ENCODE results near the gene EI24.
"Not testable (repeated sequence)": the region's sequence is repeated elsewhere in the genome, so short reads cannot be mapped to it uniquely, and the experiment has no call there.

The EI24 gene

DNA sequence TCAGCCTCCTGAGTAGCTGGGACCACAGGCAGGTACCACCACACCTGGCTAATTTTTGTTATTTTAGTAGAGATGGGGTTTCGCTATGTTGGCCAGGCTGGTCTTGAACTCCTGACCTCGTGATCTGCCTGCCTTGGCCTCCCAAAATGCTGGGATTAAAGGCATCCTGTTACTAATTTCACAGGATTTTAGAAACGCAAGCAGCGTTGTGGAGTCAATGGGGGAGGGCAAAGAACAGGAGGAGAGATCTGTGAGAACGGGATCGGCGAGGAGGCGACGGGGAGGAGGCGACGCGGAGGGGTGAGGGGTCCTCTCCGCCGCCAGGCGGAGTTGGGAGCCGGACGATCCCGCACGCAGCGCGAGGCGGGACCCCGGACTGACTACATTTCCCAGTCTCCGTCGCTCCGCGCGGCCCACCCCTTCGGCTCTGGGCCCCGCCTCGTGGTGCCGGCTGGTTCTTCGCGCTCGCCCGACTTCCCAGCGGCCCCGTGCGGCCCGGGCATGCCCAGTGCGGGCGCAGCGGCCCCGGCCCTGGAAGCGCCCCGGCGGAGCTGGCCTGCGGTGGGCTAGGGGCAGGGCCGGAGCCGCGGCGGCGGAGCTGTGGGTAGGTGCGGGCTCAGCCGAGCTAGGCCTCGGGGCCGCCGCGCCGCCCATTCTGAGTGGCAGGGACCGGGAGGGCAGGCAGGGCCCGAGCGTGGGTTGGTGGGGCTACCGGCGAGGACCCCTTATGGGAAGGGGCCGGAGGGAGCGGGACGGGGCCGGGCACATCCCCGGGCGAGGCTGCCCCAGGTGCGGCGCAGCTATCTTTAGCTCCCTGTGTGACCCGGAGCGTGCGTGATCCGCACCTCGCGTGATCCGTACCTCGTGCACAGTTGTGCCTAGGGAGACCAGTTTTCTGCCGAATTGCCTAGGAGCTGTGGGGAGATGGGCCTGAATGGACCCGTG lies at the start of gene EI24:
Gene EI24 (plus strand): TSS at position 508 of the 945 bp plus-strand sequence. CDS start 3,051 bp downstream, outside the sequence.
- peak; percentile 88 for DNase-seq (ENCODE audit: low read depth)
- H3K4me3 ChIP-seq (ENCODE audit: control insufficient read depth, low read depth, low read length) = peak within 1 kb of the TSS; percentile 77
- TF ChIP-seq, protein P1, sequence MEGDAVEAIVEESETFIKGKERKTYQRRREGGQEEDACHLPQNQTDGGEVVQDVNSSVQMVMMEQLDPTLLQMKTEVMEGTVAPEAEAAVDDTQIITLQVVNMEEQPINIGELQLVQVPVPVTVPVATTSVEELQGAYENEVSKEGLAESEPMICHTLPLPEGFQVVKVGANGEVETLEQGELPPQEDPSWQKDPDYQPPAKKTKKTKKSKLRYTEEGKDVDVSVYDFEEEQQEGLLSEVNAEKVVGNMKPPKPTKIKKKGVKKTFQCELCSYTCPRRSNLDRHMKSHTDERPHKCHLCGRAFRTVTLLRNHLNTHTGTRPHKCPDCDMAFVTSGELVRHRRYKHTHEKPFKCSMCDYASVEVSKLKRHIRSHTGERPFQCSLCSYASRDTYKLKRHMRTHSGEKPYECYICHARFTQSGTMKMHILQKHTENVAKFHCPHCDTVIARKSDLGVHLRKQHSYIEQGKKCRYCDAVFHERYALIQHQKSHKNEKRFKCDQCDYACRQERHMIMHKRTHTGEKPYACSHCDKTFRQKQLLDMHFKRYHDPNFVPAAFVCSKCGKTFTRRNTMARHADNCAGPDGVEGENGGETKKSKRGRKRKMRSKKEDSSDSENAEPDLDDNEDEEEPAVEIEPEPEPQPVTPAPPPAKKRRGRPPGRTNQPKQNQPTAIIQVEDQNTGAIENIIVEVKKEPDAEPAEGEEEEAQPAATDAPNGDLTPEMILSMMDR (conservative IDR thresholded peaks at IDR 0.05; ENCODE audit: control insufficient read depth, insufficient read depth, low read depth, low read length) = peak; percentile 56

DNA sequence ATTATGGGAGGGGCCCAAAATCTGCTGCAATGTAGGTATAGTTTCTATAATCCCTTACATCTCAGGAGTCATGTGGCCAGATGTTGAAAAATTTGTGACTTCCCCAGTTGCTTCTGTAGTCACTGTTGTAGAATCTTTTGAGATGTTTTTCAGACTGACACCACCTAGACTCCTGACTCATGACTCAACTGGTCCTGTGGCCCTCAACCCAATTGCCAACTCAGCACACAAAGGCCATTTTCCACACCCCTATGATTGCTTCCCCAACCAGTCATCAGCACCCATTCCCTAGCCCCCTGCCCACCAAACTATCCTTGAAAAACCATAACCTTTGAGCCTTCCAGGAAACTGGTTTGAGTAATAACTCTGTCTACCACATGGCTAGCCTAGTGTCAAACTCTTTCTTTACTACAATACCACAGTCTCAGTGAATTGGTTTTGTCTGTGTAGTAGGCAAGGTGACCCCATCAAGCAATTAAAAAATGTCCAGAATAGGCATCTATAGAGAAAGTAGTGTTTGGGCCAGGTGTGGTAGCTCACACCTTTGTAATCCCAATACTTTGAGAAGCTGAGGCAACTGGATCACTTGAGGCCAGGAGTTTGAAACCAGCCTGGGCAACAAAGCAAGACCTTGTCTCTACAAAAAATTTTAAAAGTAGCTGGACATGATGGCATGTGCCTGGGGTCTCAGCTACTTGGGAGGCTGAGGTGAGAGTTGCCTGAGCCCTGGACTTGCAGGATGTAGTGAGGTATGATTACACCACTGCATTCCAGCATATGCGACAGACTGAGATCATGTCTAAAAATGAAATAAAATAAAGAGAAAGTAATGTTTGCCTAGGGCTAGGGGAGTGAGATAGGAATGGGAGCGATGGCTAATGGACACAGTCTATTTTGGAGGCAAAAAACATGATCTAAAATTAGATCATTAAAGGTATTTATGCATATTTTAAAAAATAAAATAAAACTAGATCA lies 49.1 kb upstream of the EI24 start:
- no peak overlapping the region for H3K4me3 ChIP-seq (ENCODE audit: control insufficient read depth, low read depth, low read length)
- DNase-seq (ENCODE audit: low read depth) = no peak
- TF ChIP-seq, protein P1 (conservative IDR thresholded peaks at IDR 0.05; ENCODE audit: control insufficient read depth, insufficient read depth, low read depth, low read length) = no peak

DNA sequence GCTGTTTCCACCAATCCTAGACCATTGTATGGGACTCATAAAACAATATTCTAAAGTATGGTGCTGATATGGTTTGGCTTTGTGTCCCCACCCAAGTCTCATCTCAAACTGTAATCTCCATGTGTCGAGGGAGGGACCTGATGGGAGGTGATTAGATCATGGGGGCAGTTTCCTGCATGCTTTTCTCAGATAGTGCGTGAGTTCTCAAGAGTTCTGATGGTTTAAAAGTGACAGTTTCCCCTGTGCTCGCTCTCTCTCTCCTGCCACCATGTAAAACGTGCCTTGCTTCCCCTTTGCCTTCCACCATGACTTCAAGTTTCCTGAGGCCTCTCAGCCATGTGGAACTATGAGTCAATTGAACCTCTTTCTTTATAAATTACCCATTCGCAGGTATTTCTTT lies 44.0 kb upstream of the EI24 start:
- TF ChIP-seq, protein P1 (conservative IDR thresholded peaks at IDR 0.05; ENCODE audit: control insufficient read depth, insufficient read depth, low read depth, low read length) = no peak
- DNase-seq (ENCODE audit: low read depth) = no peak
- no peak overlapping the region for H3K4me3 ChIP-seq (ENCODE audit: control insufficient read depth, low read depth, low read length)

DNA sequence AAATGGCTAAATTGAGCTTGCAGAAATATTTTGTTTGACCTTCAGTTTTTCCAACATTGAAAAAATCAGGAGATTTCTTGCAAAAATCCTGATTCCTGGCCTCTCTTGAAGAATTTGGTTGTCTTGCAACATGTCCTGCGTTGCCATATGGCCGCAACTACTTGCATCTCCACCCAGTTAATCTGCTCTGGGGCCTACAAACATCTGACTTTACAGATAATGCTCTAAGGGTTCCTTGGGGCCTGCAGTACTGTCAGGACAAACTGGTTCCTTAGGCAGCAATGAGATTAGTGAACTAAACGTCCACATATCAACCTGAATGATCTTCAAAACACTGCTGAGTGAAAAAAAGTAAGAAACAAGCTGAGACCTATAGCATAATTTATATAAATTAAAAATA lies 36.6 kb upstream of the EI24 start:
- TF ChIP-seq, protein P1 (conservative IDR thresholded peaks at IDR 0.05; ENCODE audit: control insufficient read depth, insufficient read depth, low read depth, low read length) = no peak
- DNase-seq (ENCODE audit: low read depth) = no peak
- H3K4me3 ChIP-seq (ENCODE audit: control insufficient read depth, low read depth, low read length) = no peak overlapping the region

DNA sequence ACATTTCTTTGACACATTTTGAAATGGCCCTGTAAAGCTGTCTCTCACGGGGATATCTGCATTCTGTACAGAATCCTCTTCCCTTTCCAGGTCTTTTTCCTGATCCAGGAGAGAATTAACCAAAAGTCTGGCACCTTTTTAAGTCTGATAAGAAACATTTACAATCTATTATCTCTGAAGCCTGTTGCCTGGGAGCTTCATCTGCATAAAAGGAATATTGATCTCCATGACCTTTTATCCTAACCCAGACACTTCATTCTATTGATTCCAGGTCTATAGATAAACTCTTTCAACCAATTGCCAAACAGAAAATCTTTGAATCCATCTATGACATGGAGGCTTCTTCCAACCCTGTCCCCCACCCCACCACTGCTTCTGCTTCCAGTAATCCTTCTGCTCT lies 33.7 kb upstream of the EI24 start:
- TF ChIP-seq, protein P1 (conservative IDR thresholded peaks at IDR 0.05; ENCODE audit: control insufficient read depth, insufficient read depth, low read depth, low read length) = no peak
- no peak overlapping the region for H3K4me3 ChIP-seq (ENCODE audit: control insufficient read depth, low read depth, low read length)
- DNase-seq (ENCODE audit: low read depth) = no peak

DNA sequence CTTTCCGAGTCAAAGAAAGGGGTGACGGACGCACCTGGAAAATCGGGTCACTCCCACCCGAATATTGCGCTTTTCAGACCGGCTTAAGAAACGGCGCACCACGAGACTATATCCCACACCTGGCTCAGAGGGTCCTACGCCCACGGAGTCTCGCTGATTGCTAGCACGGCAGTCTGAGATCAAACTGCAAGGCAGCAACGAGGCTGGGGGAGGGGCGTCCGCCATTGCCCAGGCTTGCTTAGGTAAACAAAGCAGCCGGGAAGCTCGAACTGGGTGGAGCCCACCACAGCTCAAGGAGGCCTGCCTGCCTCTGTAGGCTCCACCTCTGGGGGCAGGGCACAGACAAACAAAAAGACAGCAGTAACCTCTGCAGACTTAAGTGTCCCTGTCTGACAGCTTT lies 32.4 kb upstream of the EI24 start:
- H3K4me3 ChIP-seq (ENCODE audit: control insufficient read depth, low read depth, low read length); DNase-seq (ENCODE audit: low read depth): not testable (repeated sequence)

Data from fibroblast of mammary gland (primary cell).